GM18507 (cell line): ENCODE measurements around the gene MRGPRX3.

Source experiments
- DNase-seq: peaks from one replicate; pipeline ENCODE4 v3.0.0; 2011; ENCODE audit warnings: low read depth; ENCODE audit not compliant: insufficient read length; ENCODE audit errors: extremely low spot score
- FAIRE-seq: peaks from 2 replicates; lab custom pipeline; 2011; peaks lifted over from hg19 to GRCh38; lab: Jason Lieb, UNC

MRGPRX3 gene

GRCh38 chr11:18145837-18146236 is 13.5 kb downstream of the MRGPRX3 start:
- no peak for FAIRE-seq
- DNase-seq, result no peak

DNA sequence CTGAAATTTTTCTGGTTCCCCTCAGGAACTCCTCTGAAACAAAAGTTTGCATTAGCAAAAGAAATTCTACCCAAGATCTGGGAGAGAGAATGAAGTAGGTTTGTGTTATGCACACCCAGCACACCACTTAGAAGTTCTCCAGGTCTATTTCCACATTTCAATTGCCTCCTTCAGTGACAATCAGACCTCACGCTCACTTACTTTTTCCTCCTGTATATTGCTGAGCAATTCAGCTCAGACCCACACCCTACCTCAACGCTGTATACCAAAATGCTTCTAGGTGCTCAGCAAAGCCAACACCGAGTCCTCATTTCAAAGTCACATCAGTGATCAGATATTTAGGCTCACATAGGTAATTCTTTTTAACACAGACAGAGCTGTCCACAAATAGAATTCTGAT is 19.2 kb downstream of the MRGPRX3 start:
- DNase-seq (no peak), FAIRE-seq (no peak)

GRCh38 chr11:18168372-18168771 is 36.0 kb downstream of the MRGPRX3 start:
- FAIRE-seq (no peak), DNase-seq (no peak)

GRCh38 chr11:18171377-18172000 is 39.1 kb downstream of the MRGPRX3 start:
- DNase-seq (no peak), FAIRE-seq (no peak)

DNA sequence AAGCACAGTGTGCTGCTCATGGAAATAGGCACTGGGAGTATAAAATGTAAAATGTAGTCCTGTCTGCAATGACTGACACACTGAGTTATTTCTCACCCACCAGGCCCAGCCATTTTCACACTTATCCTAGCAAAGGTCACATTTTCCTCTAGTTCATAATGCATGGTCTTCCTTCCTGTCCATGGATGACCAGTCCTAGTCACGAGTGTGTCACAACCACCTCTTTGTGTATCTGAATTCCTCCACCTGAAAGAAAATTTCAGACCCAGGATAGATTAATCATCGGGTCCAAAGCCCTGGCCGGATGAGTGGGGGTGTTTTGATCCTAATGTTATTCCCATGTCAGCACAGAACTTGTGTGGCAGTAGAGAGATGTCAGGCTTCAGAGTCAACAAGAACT is 40.3 kb downstream of the MRGPRX3 start, which contains the start of gene MRGPRX4:
MRGPRX4 (plus strand) TSS at position 172 of the 400 bp plus-strand sequence. CDS start 420 bp downstream, outside the sequence.
- DNase-seq (no peak), FAIRE-seq (no peak)

- DNase-seq, result no peak
- no peak for FAIRE-seq
Observed at GRCh38 chr11:18173225-18173866, 41.0 kb downstream of the MRGPRX3 start.
